CD4-positive, CD25-positive, alpha-beta regulatory T cell (primary cell): ENCODE data around the gene THEMIS. TPM values are rescaled to one million over a fixed set of nuclear protein-coding genes. Genes with fewer than 3 reads are reported as not detected.

ENCODE experiments used
- ATAC-seq, 2 donors: fragments of 150-1000 bp; cut with Tn5 transposase; one replicate each; pipeline ENCODE4 v1.10.0; 2021; ENCODE audit warnings: low read depth in 2 of 2, moderate number of reproducible peaks in 2 of 2, moderate library complexity in 1 of 2
- DNase-seq, 3 donors: peaks; one replicate each; pipeline versions ENCODE4 v3.0.0 to v3.0.0-alpha.2; 2012 to 2022; ENCODE audit warnings: mixed read lengths in 1 of 3
- H3K27ac ChIP-seq: one replicate; pipeline ENCODE4 v1.7.0; 2013; ENCODE audit warnings: mild to moderate bottlenecking, low read length; ENCODE audit not compliant: insufficient read depth, poor library complexity, severe bottlenecking
- H3K27me3 ChIP-seq: one replicate; pipeline ENCODE4 v1.7.0; 2013; ENCODE audit warnings: low read length; ENCODE audit not compliant: control insufficient read depth, insufficient read depth
- H3K36me3 ChIP-seq: one replicate; pipeline ENCODE4 v1.7.0; 2013; ENCODE audit warnings: mild to moderate bottlenecking, low read length, moderate library complexity; ENCODE audit not compliant: control insufficient read depth, insufficient read depth
- H3K4me1 ChIP-seq: 2 replicates; pipeline ENCODE4 v1.7.0; 2013; ENCODE audit warnings: mild to moderate bottlenecking, low read length; ENCODE audit not compliant: insufficient read depth, control insufficient read depth, poor library complexity, severe bottlenecking
- H3K4me3 ChIP-seq: one replicate; pipeline ENCODE4 v1.7.0; 2013; ENCODE audit warnings: low read depth, mild to moderate bottlenecking, low read length, moderate library complexity
- H3K9me3 ChIP-seq, 2 experiments: 1 replicate in 1 of 2; 2 replicates in 1 of 2; pipeline ENCODE4 v1.7.0; 2013; ENCODE audit warnings: low read length in 2 of 2, mild to moderate bottlenecking in 1 of 2, moderate library complexity in 1 of 2; ENCODE audit not compliant: control insufficient read depth in 2 of 2
- H3K27ac Mint-ChIP-seq, 3 donors: one replicate each; pipeline ENCODE4 v1.8.0; 2020 to 2022; ENCODE audit warnings: mild to moderate bottlenecking in 3 of 3, mixed read lengths in 3 of 3, moderate library complexity in 2 of 3
- H3K27me3 Mint-ChIP-seq: one replicate; pipeline ENCODE4 v1.8.0; 2022; ENCODE audit warnings: mild to moderate bottlenecking, mixed read lengths
- H3K36me3 Mint-ChIP-seq: one replicate; pipeline ENCODE4 v1.8.0; 2020; ENCODE audit warnings: mixed read lengths
- H3K4me1 Mint-ChIP-seq, 4 donors: one replicate each; pipeline ENCODE4 v1.8.0; 2020 to 2022; ENCODE audit warnings: mixed read lengths in 4 of 4, mild to moderate bottlenecking in 1 of 4
- H3K4me3 Mint-ChIP-seq, 4 donors: one replicate each; pipeline ENCODE4 v1.8.0; 2020 to 2022; ENCODE audit warnings: mild to moderate bottlenecking in 4 of 4, mixed read lengths in 4 of 4, moderate library complexity in 3 of 4
- H3K9me3 Mint-ChIP-seq, 7 donors: one replicate each; pipeline ENCODE4 v1.8.0; 2020 to 2022; ENCODE audit warnings: mixed read lengths in 7 of 7, mild to moderate bottlenecking in 3 of 7, moderate library complexity in 2 of 7
- polyA plus RNA-seq, 4 donors: library from polyadenylated mRNA; unstranded; fragments of 300-500 nt; fragmentation: Illumina TruSeq; gene quantifications; one replicate each; pipeline ENCODE4 v1.2.3, GENCODE V29; 2021
- total RNA-seq: library from RNA; stranded (reverse); gene quantifications from one replicate; pipeline ENCODE4 v1.2.3, GENCODE V29; 2022

The THEMIS gene
- total and polyA plus RNA-seq, 5 donors from 2014 or later: 6.5 to 22.8 (median 13.5) TPM

DNA sequence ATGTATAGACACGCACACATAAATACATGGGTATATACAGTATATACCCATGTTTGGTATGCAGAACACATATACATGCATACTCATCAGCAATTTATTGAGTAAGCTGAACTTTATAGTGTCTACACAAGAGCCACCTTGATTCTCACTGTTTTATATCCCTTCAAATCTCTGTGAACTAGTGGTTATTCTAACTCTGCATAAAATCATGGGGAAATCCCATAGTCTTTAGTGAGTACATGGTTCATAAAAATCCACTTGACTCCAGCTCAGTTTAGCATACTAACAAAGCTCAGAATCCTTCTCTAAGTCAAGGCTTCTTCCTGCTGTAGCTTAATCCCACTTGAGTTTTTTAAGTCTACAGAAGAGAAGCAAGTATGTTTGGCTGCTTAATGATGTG is 104.1 kb downstream of the THEMIS start:
- Mint-ChIP-seq H3K27me3 (no peaks in the 10 kb centered on the region), H3K4me1 (peaks cover 0 to 29% (median 8%) of the 10 kb centered on the region in 4 donors), H3K36me3 (no peaks in the 10 kb centered on the region), H3K27ac (no peak overlapping the region), H3K9me3 (peaks cover 0 to 1% (median 0%) of the 10 kb centered on the region in 7 donors), H3K4me3 (no peak overlapping the region)
- Histone ChIP-seq H3K27ac (no peak overlapping the region), H3K4me1 (no peaks in the 10 kb centered on the region), H3K27me3 (no peaks in the 10 kb centered on the region), H3K9me3 (no peaks in the 10 kb centered on the region), H3K36me3 (no peaks in the 10 kb centered on the region), H3K4me3 (no peak overlapping the region)
- DNase-seq (no peak), ATAC-seq (no peak)

DNA sequence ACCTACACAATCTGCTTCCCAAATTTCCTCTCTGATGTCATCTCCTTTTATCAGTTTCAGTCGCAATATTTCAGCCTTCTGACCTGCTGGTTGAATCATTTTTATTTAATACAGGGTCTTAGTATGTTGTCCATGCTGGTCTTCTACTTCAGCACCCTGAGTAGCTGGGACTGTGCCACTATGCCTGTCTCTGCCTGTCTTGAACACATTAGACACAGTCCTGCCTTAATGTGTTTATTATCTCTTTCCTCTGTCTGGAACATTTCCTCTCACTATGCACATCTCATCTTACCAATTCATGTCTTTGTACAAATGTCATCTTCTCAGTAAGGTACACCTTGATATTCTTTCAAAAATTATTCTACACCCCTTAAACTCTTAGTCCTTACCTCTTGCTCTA is 106.5 kb downstream of the THEMIS start:
- Histone ChIP-seq H3K4me1 (no peaks in the 10 kb centered on the region), H3K36me3 (no peaks in the 10 kb centered on the region), H3K27me3 (no peaks in the 10 kb centered on the region), H3K27ac (no peak overlapping the region), H3K4me3 (no peak overlapping the region), H3K9me3 (no peaks in the 10 kb centered on the region)
- Mint-ChIP-seq H3K4me3 (no peak overlapping the region), H3K36me3 (peaks cover 2% of the 10 kb centered on the region), H3K27ac (peak overlapping the region in 1 of 3 donors; percentile 27), H3K27me3 (no peaks in the 10 kb centered on the region), H3K4me1 (peaks cover 0 to 36% (median 8%) of the 10 kb centered on the region in 4 donors), H3K9me3 (no peaks in the 10 kb centered on the region)
- no peak for DNase-seq
- no peak for ATAC-seq

DNA sequence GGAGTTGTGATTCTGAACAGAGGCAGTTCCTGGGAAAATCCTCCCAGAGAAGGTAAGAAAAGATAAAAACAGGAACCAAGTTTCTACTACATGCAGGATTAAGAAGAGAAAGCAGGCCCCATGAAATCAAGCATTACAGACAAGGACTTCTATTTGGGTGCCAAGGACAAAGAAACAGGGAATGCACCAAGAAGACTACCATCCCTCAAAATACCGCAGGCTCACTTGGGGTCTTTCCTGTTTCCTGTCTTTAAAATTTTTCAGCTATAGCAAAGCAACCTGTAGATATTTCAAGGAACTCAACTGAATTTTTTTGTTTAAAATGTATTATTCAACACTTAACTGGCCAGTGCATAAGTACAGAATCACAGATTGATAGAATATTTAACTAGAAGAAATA is 107.5 kb downstream of the THEMIS start:
- H3K27ac Mint-ChIP-seq: peak overlapping the region in 1 of 3 donors; percentile 53
- H3K4me1 ChIP-seq: no peaks in the 10 kb centered on the region
- no peaks in the 10 kb centered on the region for H3K36me3 ChIP-seq
- DNase-seq (no peak), ATAC-seq (no peak)
- no peak overlapping the region for H3K4me3 ChIP-seq
- H3K36me3 Mint-ChIP-seq: peaks cover 2% of the 10 kb centered on the region
- no peak overlapping the region for H3K27ac ChIP-seq
- H3K4me3 Mint-ChIP-seq: no peak overlapping the region
- no peaks in the 10 kb centered on the region for H3K9me3 ChIP-seq
- H3K9me3 Mint-ChIP-seq: no peaks in the 10 kb centered on the region
- no peaks in the 10 kb centered on the region for H3K27me3 Mint-ChIP-seq
- H3K27me3 ChIP-seq: no peaks in the 10 kb centered on the region
- H3K4me1 Mint-ChIP-seq: peaks cover 0 to 36% (median 8%) of the 10 kb centered on the region in 4 donors

DNA sequence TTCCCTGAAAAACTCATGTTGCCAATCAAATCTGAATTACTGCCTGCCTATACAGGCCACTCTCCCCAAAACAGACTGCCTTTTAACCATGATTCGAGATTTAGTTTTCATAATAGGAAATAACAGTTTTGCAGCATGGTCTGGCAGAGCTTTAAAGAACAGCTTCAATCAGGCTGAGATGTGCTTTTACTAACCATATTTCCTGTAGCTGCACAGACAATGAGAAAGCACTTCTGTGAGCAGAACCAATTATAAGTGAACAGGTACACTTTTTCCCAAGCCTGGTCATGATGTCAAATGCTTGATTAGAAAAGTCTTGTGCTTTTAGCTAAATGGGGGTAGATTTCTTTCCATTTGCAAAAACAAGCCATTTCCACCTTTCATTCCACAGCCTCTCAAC is 108.2 kb downstream of the THEMIS start:
- H3K9me3 Mint-ChIP-seq: no peaks in the 10 kb centered on the region
- no peaks in the 10 kb centered on the region for H3K27me3 Mint-ChIP-seq
- Histone ChIP-seq H3K4me1 (no peaks in the 10 kb centered on the region), H3K36me3 (no peaks in the 10 kb centered on the region), H3K4me3 (no peak overlapping the region), H3K27me3 (no peaks in the 10 kb centered on the region), H3K9me3 (no peaks in the 10 kb centered on the region), H3K27ac (no peak overlapping the region)
- H3K27ac Mint-ChIP-seq: no peak overlapping the region
- H3K4me1 Mint-ChIP-seq: peaks cover 0 to 34% (median 8%) of the 10 kb centered on the region in 4 donors
- DNase-seq (peak in 2 of 3 donors; percentile 10 to 18), ATAC-seq (peak; percentile 56 to 61)
- H3K36me3 Mint-ChIP-seq: peaks cover 2% of the 10 kb centered on the region
- H3K4me3 Mint-ChIP-seq: peak overlapping the region in 1 of 4 donors; percentile 7

DNA sequence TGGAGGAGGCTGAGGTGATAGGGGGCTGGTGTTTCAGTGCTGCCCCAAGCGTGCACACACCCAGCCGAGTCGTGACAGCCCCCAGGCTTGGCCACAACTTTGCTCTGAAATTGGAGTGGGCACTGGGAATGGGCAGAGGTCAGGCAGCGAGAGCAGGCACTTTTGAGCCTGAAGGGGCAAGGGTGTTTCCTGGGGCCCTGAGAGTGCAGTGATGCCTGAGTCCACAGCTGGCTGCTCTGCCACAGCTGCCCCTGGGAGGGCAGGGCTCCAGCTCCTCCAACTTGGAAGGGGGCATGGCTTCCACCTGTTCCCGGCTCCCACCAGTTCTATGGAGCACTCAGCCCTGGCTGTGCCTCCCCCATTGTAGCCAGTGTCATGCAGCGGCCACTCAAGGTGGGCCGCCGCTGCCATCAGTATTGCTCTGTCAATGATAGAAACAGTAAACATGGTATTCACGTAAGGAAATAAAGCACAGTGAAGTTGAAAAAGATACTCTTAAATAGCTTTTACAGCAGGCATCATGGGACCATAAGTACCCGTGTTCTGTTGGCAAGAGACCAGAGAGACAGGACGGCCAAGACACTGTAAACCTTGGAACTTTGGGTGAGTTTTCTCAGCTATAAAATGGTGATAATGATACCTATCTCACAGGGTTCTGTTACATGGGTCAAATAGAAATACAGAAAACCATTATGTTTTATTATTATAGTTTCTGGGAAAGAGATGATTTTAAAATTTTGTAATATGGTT is 108.9 kb downstream of the THEMIS start:
- H3K4me3 Mint-ChIP-seq: no peak overlapping the region
- no peaks in the 10 kb centered on the region for H3K9me3 Mint-ChIP-seq
- Histone ChIP-seq H3K27ac (no peak overlapping the region), H3K4me1 (no peaks in the 10 kb centered on the region), H3K36me3 (no peaks in the 10 kb centered on the region), H3K9me3 (no peaks in the 10 kb centered on the region), H3K4me3 (no peak overlapping the region), H3K27me3 (no peaks in the 10 kb centered on the region)
- H3K27ac Mint-ChIP-seq: peak overlapping the region in 1 of 3 donors; percentile 38
- peaks cover 0 to 36% (median 8%) of the 10 kb centered on the region in 4 donors for H3K4me1 Mint-ChIP-seq
- H3K27me3 Mint-ChIP-seq: no peaks in the 10 kb centered on the region
- DNase-seq (no peak), ATAC-seq (no peak)
- peaks cover 2% of the 10 kb centered on the region for H3K36me3 Mint-ChIP-seq

- Histone ChIP-seq H3K9me3 (no peaks in the 10 kb centered on the region), H3K36me3 (no peaks in the 10 kb centered on the region), H3K4me1 (no peaks in the 10 kb centered on the region), H3K27ac (no peak overlapping the region), H3K27me3 (no peaks in the 10 kb centered on the region), H3K4me3 (no peak overlapping the region)
- Mint-ChIP-seq H3K27ac (no peak overlapping the region), H3K4me3 (no peak overlapping the region), H3K9me3 (no peaks in the 10 kb centered on the region), H3K36me3 (peaks cover 2% of the 10 kb centered on the region), H3K4me1 (peaks cover 0 to 36% (median 8%) of the 10 kb centered on the region in 4 donors), H3K27me3 (no peaks in the 10 kb centered on the region)
- DNase-seq (no peak), ATAC-seq (no peak)
Measured at GRCh38 chr6:127790571-127790970, 110.3 kb downstream of the THEMIS start.

- Histone ChIP-seq H3K4me1 (no peaks in the 10 kb centered on the region), H3K9me3 (no peaks in the 10 kb centered on the region), H3K36me3 (no peaks in the 10 kb centered on the region), H3K4me3 (no peak overlapping the region), H3K27ac (no peak overlapping the region), H3K27me3 (no peaks in the 10 kb centered on the region)
- Mint-ChIP-seq H3K4me3 (no peak overlapping the region), H3K9me3 (peaks cover 0 to 3% (median 0%) of the 10 kb centered on the region in 7 donors), H3K36me3 (peaks cover 2% of the 10 kb centered on the region), H3K27me3 (no peaks in the 10 kb centered on the region), H3K4me1 (peaks cover 0 to 9% (median 3%) of the 10 kb centered on the region in 4 donors), H3K27ac (no peak overlapping the region)
- no peak for ATAC-seq
- no peak for DNase-seq
Measured at GRCh38 chr6:127786109-127786508, 114.7 kb downstream of the THEMIS start.

DNA sequence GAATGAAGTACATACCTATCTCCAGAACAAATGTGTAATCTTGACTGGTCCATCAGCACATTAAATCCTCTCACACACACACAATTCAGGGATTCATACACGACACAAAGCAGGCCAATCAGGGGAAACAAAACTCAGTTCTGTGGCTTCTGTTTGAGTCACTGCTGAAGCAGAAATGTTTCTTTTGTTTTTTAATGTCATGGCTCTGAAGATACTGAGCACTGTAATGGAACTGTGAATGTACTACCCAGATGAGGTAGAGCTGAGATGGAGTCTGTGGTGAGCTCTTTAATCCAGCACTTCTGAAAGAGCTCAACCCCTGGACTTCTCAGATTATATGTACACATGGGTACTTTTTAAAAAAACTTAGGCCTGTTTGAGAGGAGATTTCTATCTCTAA is 116.4 kb downstream of the THEMIS start:
- Mint-ChIP-seq H3K9me3 (peaks cover 0 to 3% (median 0%) of the 10 kb centered on the region in 7 donors), H3K4me1 (peaks cover 0 to 6% (median 3%) of the 10 kb centered on the region in 4 donors), H3K27ac (no peak overlapping the region), H3K36me3 (no peaks in the 10 kb centered on the region), H3K27me3 (no peaks in the 10 kb centered on the region), H3K4me3 (no peak overlapping the region)
- Histone ChIP-seq H3K4me3 (no peak overlapping the region), H3K36me3 (no peaks in the 10 kb centered on the region), H3K27me3 (no peaks in the 10 kb centered on the region), H3K27ac (no peak overlapping the region), H3K4me1 (no peaks in the 10 kb centered on the region), H3K9me3 (no peaks in the 10 kb centered on the region)
- DNase-seq: no peak
- ATAC-seq: no peak
